OCI-LY7 (cell line): Measurements from ENCODE around the gene PPP1R37. TPM values are rescaled to one million over a fixed set of nuclear protein-coding genes. Genes with fewer than 3 reads are reported as not detected.
A peak's percentile ranks its signal among the peaks of the same experiment; 100 is the strongest.

ENCODE experiments used
- BruUV-seq: library from RNA; stranded (reverse); fragments of 400-500 nt; replicated peaks from 2 replicates; lab custom pipeline; 2021; lab: Mats Ljungman, UMichigan
- CTCF ChIA-PET: fragments of 300-600 bp; sonication (Branson Sonifier 250); formaldehyde crosslinking; loops from one replicate; lab custom pipeline; 2022; ENCODE audit warnings: antibody characterized with exemption; ENCODE audit not compliant: unreplicated experiment; lab: Charles Lee
- POLR2A ChIA-PET: fragments of 300-600 bp; sonication (Branson Sonifier 250); formaldehyde crosslinking; loops from one replicate; lab custom pipeline; 2022; ENCODE audit warnings: antibody characterized with exemption; lab: Charles Lee
- DNase-seq: peaks from one replicate; pipeline ENCODE4 v3.0.0-alpha.2; 2015; ENCODE audit warnings: low spot score
- H2AFZ ChIP-seq: fragments of 200-600 bp; sonication (generic), shearing (Covaris generic); 2 replicates; pipeline ENCODE4 v1.6.1; 2014; ENCODE audit warnings: mild to moderate bottlenecking, antibody characterized with exemption, low read length, moderate library complexity
- H3K27ac ChIP-seq: fragments of 200-600 bp; sonication (generic); 2 replicates; pipeline ENCODE4 v1.5.1; 2014; ENCODE audit warnings: mixed run types, low read depth, mild to moderate bottlenecking, moderate library complexity, low read length, inconsistent platforms; ENCODE audit not compliant: poor library complexity, severe bottlenecking
- H3K36me3 ChIP-seq: fragments of 200-600 bp; sonication (generic); 2 replicates; pipeline ENCODE4 v1.6.1; 2014; ENCODE audit warnings: mild to moderate bottlenecking, antibody characterized with exemption, low read length, moderate library complexity, mixed read lengths; ENCODE audit not compliant: insufficient read depth
- H3K4me1 ChIP-seq: fragments of 200-600 bp; sonication (generic); 2 replicates; pipeline ENCODE4 v1.5.1; 2014; ENCODE audit warnings: mild to moderate bottlenecking, low read length; ENCODE audit not compliant: insufficient read depth, poor library complexity, severe bottlenecking
- H3K4me2 ChIP-seq: fragments of 200-600 bp; sonication (generic); 2 replicates; pipeline ENCODE4 v1.6.1; 2014; ENCODE audit warnings: mild to moderate bottlenecking, low read length
- H3K4me3 ChIP-seq: fragments of 200-600 bp; sonication (generic); 2 replicates; pipeline ENCODE4 v1.5.1; 2014; ENCODE audit warnings: mild to moderate bottlenecking, low read depth, low read length; ENCODE audit not compliant: poor library complexity, severe bottlenecking
- H3K79me2 ChIP-seq: fragments of 200-600 bp; sonication (generic); 2 replicates; pipeline ENCODE4 v1.6.1; 2016; ENCODE audit warnings: low read depth, mild to moderate bottlenecking, low read length, moderate library complexity, mixed read lengths; ENCODE audit not compliant: insufficient read depth
- H3K9me2 ChIP-seq: fragments of 200-600 bp; sonication (generic); 2 replicates; pipeline ENCODE4 v1.6.1; 2016; ENCODE audit warnings: mild to moderate bottlenecking, low read length, mixed read lengths; ENCODE audit not compliant: insufficient read depth
- H3K9me3 ChIP-seq: fragments of 200-600 bp; sonication (generic); 2 replicates; pipeline ENCODE4 v1.6.1; 2014; ENCODE audit warnings: mild to moderate bottlenecking, mixed run types, low read length, mixed read lengths
- H4K20me1 ChIP-seq: fragments of 200-600 bp; sonication (generic); 2 replicates; pipeline ENCODE4 v1.6.1; 2014; ENCODE audit warnings: mild to moderate bottlenecking, antibody characterized with exemption, low read length, moderate library complexity, mixed read lengths; ENCODE audit not compliant: insufficient read depth
- CTCF ChIP-seq: fragments of 200-600 bp; sonication (generic); conservative IDR thresholded peaks from 2 replicates; pipeline ENCODE4 v1.5.1; 2014; ENCODE audit warnings: mild to moderate bottlenecking, antibody characterized with exemption, low read length, moderate library complexity, mixed read lengths
- EZH2phosphoT487 ChIP-seq: fragments of 200-600 bp; sonication (generic); IDR thresholded peaks from 2 replicates; pipeline ENCODE4 v1.6.1; 2018; ENCODE audit warnings: low read depth, borderline replicate concordance, mild to moderate bottlenecking, mixed run types, antibody characterized with exemption, low read length, moderate library complexity, mixed read lengths
- intact Hi-C: fragments of 100-400 bp; cut with micrococcal nuclease; formaldehyde crosslinking; loops from one replicate; pipeline ENCODE4 v1.10.0; 2022; ENCODE audit not compliant: unreplicated experiment
- total RNA-seq, 2 experiments: library from RNA; depleted of rRNA in 1 of 2; stranded (reverse); fragments of >200 nt in 1 of 2; shearing (Covaris generic) in 1 of 2; gene quantifications; 2 replicates each; pipeline ENCODE4 v1.2.3, GENCODE V29; 2014 to 2022

Gene PPP1R37
- total RNA-seq, 2 experiments from 2014 or later: 24.7 to 48.6 TPM

- H3K4me2 ChIP-seq: no peak overlapping the region
- TF ChIP-seq CTCF: no peak
- no peak for DNase-seq
- no peak overlapping the region for H3K27ac ChIP-seq
- no peak overlapping the region for H3K4me3 ChIP-seq
- H3K4me1 ChIP-seq: peaks cover 31% of the 10 kb centered on the region
- H3K79me2 ChIP-seq: peaks cover 8% of the 10 kb centered on the region
- no peaks in the 10 kb centered on the region for H3K9me2 ChIP-seq
- ChIA-PET CTCF (no interaction called here), POLR2A (interaction anchor here (0.6 kb wide), 1 partner anchor 574 kb away, joined by 3 read pairs; no protein-coding TSS in a partner anchor)
- no peaks in the 10 kb centered on the region; the same call in 1 of the 2 replicates for H4K20me1 ChIP-seq
- intact Hi-C loops: no loop called here
- H3K36me3 ChIP-seq: peaks cover 95% of the 10 kb centered on the region
- no peak overlapping the region for H2AFZ ChIP-seq
- BruUV-seq: no TSS peak
- H3K9me3 ChIP-seq: no peaks in the 10 kb centered on the region
These were observed 24.9 kb upstream of the PPP1R37 start for GRCh38 chr19:45068041-45068440.

DNA sequence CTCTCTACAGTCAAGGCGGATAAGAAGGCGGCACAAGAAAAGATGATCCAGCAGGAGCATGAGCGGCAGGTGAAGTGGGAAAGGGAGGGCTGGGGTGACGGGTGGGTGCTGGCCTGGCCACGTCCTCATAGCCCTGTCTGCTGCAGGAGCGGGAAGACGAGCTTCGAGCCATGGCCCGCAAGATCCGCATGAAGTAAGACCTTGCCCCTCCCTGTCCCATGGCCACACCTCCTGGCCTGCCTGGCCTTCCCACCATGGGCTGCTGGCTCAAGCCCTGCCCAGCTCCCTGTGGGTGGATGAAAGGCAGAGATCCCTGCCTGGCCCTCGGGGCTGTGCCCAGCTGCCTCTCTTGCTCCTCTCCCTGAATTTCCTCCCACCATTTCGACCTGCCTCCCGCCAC is 23.9 kb upstream of the PPP1R37 start:
- Histone ChIP-seq H3K4me2 (no peak overlapping the region), H3K79me2 (peaks cover 19% of the 10 kb centered on the region), H2AFZ (no peak overlapping the region), H3K9me2 (no peaks in the 10 kb centered on the region), H3K27ac (peak overlapping the region; percentile 9), H4K20me1 (no peaks in the 10 kb centered on the region; the same call in 1 of the 2 replicates), H3K4me1 (peaks cover 39% of the 10 kb centered on the region), H3K4me3 (no peak overlapping the region), H3K9me3 (no peaks in the 10 kb centered on the region), H3K36me3 (peaks cover 95% of the 10 kb centered on the region)
- intact Hi-C loops: no loop called here
- no TSS peak for BruUV-seq
- TF ChIP-seq EZH2phosphoT487 (no peak), CTCF (no peak)
- no peak for DNase-seq
- ChIA-PET POLR2A (no interaction called here), CTCF (no interaction called here)

DNA sequence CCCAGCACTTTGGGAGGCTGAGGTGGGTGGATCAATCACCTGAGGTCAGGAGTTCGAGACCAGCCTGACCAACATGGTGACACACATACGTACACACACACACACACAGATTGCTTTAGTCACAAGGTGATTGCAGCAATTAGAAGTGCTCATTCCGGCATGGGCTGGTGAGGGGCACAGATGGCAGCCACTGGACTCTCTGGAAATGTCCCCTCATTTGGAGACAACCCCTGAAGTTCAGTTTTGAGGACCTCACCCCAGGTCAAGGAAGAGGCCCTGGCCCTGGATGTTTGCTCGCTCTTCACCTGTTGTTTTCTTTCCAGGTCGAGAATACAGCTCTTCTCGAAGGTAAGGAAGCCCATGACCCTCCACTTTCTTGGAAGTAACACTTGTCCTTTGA is 22.8 kb upstream of the PPP1R37 start:
- BruUV-seq: no TSS peak
- CTCF ChIA-PET: no interaction called here
- Histone ChIP-seq H3K9me2 (no peaks in the 10 kb centered on the region), H3K4me1 (peaks cover 47% of the 10 kb centered on the region), H3K36me3 (peaks cover 95% of the 10 kb centered on the region), H4K20me1 (peaks cover 3% of the 10 kb centered on the region; the same call in 1 of the 2 replicates), H3K9me3 (no peaks in the 10 kb centered on the region), H3K27ac (peak overlapping the region; percentile 88), H3K4me3 (no peak overlapping the region), H2AFZ (no peak overlapping the region), H3K4me2 (peak overlapping the region; percentile 100; the same call in 1 of the 2 replicates), H3K79me2 (peaks cover 30% of the 10 kb centered on the region)
- intact Hi-C loops: no loop called here
- no peak for DNase-seq
- POLR2A ChIA-PET: no interaction called here
- no peak for TF ChIP-seq EZH2phosphoT487
